ENCODE results near the gene HYOU1.
A peak's percentile ranks its signal among the peaks of the same experiment; 100 is the strongest.
"Not testable (repeated sequence)": the region's sequence is repeated elsewhere in the genome, so short reads cannot be mapped to it uniquely, and the experiment has no call there.

The HYOU1 gene

DNA sequence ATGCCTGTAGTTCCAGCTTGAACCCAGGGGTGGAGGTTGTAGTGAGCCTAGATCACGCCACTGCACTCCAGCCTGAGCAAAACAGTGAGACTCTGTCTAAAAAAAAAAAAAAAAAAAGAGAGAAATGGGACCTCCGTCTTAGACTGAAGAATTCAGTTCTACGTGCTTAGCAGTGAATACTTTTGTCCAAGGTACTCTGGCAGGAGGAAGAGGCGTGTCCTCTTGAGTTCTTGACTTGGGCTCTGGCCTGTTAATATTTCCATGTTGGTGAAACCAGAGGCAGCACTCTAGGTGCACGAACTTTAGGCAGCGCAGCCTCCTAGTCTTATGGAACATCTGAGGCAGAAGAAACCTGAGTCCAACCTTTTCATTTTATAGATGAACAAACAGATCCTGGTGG is 30.1 kb upstream of the HYOU1 start:
- no peak for DNase-seq (ENCODE audit: low read depth)

DNA sequence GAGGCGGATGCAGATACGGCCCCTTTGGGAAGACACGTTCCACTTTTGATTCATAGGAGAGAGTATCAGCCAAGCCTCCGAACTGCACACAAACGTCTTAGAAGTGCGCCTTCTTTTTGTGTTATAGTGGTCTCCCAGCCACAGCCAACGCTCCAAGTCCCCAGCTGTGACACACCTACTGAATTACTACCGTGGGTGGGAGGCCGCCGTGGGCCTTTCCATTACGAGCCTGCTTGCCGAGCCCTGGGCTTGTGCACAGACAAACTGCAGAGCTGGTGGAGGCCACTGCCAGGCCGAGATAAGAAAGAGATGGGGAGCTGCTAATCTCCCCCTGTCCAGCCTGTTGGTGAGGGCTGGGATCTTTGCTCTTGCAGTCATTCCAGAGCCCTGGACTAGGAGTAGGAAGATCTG is 28.4 kb upstream of the HYOU1 start:
- no peak for DNase-seq (ENCODE audit: low read depth)

DNA sequence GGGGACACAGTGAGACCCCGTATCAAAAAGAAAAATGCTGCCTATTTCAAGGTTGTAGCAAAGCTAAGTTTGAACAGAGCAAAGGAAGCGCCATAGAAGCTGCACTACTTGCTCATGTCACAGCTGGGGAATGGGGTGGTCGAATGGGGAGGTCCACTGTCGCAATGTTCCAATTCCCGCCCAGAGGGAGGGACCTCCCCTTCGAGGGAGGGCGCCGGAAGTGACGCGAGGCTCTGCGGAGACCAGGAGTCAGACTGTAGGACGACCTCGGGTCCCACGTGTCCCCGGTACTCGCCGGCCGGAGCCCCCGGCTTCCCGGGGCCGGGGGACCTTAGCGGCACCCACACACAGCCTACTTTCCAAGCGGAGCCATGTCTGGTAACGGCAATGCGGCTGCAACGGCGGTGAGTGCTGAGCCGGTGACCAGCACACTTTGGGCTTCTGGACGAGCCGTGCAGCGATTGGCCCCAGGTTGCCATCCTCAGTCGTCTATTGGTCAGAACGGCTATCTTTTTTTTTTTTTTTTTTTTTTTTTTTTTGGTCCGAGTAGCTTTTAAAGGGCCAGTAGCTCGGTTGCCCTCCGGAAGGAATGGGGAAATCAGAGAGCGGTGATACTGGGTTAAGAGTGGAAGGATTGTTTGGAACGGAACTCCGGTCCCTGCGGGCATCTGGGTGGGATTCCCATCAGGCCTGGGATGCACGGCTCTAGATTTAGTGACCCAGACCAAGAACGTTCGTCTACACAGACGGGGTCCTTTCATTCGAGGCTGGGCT is 27.8 kb upstream of the HYOU1 start, which contains the start of gene HMBS:
TSS of gene HMBS (plus strand) at position 219 of the 774 bp plus-strand sequence. CDS start at position 372, 153 bp downstream.
- peak; percentile 84 for DNase-seq (ENCODE audit: low read depth)

DNA sequence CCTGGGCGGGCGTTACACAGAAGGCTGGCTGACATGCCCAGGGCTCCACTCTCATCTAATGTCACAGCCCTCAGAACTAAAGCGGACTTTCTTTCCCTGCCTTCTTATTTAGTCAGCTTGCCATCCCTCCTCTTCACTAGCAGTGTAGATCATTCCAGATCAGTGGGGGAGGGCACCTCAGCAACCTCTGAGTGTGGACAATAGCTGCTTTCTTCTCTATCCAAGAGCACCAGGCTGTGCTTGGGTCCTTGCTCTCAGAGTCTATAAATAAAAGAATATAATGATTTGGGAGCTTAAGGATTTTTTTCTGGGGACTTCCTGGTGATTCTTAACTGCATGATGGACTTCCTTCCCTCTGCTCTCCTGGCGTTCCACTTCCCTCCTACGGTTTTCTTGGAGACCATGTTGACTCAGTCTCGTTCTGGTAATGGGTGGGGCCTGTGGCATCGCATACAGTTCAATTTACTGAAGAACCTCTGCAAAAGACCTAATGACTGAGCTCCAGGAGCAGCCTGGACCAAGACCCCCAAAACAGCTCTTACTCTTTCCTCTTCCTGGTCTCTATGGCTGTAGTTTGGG is 24.8 kb upstream of the HYOU1 start:
- DNase-seq (ENCODE audit: low read depth), result no peak

DNA sequence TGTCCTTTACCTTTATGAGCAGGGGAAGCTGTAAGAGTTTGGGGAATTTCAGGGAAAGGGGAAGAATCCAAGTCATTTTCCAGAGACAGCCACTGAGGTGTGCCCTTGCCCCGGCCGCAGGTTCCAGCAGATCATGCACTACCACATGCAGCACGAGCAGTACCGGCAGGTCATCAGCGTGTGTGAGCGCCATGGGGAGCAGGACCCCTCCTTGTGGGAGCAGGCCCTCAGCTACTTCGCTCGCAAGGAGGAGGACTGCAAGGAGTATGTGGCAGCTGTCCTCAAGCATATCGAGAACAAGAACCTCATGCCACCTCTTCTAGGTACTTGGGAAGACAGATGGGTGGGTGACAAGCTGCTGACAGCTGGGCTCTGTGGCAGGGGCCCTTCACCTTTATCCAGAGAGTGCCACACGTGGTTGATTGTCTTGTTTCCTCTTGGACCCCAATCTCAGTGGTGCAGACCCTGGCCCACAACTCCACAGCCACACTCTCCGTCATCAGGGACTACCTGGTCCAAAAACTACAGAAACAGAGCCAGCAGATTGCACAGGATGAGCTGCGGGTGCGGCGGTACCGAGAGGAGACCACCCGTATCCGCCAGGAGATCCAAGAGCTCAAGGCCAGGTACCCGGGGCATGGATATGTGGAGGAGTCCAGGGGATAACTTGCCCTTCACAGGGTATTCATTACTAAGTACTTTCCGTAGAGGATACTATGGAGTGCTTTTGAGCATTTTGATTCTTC is 21.8 kb upstream of the HYOU1 start:
- DNase-seq (ENCODE audit: low read depth), result no peak

DNA sequence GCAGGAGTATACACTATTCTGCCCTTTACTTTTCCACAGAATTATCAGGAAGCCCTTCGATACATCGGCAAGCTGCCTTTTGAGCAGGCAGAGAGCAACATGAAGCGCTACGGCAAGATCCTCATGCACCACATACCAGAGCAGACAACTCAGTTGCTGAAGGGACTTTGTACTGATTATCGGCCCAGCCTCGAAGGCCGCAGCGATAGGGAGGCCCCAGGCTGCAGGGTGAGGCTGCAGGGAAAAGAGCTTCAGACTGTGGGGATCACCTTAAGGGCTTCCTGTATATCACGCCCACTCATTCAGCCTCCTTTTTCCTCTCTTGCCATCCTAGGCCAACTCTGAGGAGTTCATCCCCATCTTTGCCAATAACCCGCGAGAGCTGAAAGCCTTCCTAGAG is 20.8 kb upstream of the HYOU1 start:
- no peak for DNase-seq (ENCODE audit: low read depth)

DNA sequence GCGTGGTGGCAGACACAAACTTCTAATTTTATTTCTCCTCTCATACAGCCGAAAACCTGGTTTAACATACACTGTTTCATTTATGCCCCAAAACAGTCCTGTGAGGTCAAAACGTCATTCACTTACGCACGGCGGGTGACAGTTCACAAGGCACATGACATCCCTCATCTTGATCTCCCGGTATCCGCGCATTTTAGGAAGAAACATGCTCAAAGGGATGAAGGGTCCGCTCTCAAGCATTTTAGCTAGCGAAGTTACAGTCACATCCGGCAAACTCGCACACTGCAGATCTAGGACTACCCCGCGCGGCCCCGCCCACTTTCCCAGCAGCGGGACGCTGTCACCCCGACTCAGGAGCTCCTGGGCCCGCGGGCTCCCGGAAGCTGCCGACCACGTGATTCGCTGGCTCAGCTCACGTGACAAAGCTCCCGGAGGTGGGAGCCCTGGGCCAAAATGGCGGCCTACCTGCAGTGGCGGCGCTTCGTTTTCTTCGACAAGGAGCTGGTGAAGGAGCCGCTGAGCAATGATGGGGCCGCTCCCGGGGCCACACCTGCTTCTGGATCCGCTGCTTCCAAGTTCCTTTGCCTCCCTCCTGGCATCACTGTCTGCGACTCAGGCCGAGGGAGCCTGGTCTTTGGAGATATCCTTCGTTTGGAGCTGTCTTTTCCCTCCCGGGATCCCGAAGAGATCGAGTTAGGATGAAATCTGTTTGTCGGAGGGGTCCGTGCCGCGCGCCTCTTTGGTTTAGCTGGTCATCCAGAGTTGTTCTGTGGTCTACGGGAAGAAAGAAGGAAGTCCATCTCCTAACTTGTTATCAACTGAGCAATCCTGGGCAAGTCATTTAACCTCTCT is 10.6 kb upstream of the HYOU1 start, which contains the start of gene VPS11:
TSS of gene VPS11 (plus strand) at position 448 of the 852 bp plus-strand sequence. CDS start at position 454, 6 bp downstream.
- DNase-seq (ENCODE audit: low read depth), result peak; percentile 96

DNA sequence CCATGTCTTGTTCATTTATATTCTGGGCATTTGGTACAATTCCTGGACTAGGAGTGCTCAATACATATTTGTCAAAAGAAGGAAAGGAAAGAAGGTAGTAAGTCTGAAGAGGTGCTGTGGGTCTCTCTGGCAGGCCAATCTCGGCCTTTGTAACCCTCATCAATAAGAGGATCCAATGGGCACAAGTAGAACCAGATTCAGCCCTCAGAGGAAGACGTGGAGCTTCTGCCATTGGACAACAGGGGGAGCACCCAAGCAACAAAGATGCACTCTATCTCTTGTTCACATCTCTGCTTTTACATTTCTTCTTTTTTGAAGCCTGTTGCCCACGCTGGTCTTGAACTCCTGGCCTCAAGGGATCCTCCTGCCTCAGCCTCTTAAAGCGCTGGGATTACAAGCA is 8.4 kb upstream of the HYOU1 start:
- no peak for DNase-seq (ENCODE audit: low read depth)

DNA sequence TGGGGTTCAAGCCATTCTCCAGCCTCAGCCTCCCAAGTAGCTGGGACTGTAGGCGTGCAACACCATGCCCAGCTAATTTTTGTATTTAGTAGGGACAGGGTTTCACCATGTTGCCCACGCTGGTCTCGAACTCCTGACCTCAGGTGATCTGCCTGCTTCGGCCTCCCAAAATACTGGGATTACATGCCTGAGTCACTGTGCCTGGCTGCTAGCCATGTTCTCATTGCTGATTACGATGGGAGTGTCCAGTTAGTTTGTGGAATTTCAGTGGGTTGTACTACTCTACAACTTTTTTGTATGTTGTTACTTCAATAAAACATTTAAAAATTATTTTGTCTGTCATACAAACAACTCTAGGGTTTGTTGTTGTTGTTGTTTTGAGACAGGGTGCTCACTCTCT is 5.8 kb upstream of the HYOU1 start:
- DNase-seq (ENCODE audit: low read depth), result no peak

DNA sequence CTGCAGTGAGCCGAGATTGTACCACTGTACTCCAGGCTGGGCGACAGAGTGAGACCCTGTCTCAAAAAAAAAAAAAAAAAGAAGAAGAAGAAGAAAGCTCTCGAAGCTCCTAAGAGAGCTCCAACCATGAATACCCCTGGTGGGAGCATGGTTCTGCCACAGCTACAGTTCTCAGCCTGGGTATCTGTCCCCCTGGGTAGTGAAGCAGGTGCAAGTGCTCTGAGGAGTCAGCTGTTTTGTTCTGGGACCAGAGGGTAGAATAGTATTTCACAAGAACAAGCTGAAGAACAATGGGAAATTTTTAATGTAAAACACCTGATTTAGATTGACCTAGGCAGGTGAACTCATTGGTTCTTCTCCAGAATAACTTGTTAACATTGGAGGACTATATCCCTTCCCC is 4.3 kb upstream of the HYOU1 start:
- no peak for DNase-seq (ENCODE audit: low read depth)

DNA sequence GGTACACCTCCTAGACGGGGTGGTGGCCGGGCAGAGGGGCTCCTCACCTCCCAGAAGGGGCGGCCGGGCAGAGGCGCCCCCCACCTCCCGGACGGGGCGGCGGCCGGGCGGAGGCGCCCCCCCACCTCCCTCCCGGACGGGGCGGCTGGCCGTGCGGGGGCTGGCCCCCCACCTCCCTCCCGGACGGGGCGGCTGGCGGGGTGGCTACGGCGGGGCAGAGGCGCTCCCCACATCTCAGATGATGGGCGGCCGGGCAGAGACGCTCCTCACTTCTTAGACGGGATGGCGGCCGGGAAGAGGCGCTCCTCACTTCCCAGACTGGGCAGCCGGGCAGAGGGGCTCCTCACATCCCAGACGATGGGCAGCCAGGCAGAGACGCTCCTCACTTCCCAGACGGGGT is 2.1 kb upstream of the HYOU1 start:
- DNase-seq (ENCODE audit: low read depth), result not testable (repeated sequence)

DNA sequence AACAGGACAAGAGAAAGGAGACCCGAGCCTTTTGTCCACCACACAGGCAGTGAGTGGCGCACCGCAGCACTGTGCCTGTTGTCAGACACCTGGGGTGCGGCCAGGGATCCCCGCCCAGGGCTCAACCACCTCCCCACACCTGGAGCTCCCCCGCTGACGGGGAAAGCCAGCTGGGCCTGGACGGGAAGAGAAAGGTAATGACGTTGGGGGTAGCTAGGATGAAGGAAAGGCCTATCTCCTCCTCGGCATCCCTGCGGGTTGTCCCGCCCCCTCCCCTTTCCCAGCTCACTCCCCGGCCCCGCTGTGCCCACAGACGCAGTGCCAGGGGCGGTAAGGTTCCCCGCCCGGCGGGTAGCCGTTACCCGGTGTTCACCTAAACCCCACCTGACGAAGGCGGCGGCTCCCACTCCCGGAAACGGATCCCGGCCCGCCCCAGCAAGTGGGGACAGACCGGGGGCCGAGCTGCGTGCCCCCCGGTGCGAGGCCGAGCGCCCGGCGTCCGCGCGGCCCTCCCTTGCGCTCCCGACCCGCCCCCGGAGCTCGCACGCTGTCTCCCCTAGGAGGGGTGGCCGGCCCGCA is 495 bp downstream of the HYOU1 start:
- no peak for DNase-seq (ENCODE audit: low read depth)

DNA sequence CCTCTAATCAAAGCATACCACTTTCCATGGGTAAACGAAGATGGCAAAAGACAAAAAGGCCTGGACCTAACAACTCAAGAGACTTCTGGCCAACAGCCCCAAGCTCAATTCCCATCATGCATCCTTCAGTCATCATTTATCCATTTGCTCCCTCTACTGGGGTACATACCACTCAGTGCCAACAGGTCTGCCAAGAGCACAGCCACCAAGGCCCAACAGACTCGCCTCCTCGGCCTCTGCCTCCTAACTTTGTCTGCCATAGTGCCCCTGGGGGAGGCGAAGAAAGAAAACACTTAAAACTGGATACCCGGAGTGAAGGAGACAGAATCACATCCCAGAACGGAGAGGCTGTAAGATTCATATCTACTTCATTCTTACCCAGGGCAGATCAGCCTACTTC is 1.1 kb downstream of the HYOU1 start:
- DNase-seq (ENCODE audit: low read depth), result no peak

DNA sequence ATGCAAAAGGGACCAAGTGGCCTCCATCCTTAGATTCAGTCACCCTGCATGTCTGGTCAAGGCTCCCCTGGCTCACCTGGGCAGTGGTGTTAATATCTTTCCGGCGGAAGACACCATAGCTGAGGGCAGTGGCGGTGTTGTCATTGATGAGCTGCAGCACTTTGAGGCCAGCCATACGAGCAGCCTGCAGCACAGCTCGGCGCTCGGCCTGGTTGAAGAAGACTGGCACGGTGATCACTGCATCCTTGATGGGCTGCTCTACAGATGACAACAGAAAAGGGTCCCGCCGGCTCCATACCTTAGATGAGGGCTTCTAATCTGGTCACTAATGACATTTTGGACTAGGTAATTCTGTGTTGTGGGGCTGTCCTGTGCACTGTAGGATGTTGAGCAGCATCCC is 2.6 kb downstream of the HYOU1 start:
- no peak for DNase-seq (ENCODE audit: low read depth)

DNA sequence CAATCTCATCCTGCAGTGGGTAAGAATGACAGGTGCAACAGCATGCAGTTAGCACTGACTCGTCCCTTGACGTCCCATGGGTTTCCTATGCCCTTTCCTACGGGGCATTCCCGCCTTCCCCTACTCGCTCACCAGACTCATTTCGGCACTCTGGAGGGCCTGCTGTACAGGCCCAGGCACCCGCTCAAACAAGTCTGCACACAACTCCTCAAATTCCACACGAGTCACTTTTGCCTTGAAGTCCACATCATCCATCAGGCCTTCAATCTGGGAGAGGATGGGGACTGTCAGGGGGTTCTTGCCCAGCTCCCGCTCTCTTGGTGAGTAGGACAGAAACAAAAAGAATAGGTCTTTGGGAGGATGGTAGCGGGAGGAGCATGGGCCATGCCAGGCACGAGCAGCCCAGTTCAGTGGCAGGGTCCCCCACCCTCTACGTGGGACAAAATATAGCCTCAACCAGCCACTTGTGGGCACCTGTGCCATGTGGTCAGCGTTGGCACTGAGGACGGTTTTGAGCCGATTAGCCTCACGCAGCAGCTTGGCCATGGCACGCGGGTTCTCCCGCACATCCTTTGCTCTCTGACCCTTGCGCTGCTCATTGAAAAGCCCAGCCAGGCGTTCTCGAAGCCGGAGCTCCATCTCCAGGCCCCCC is 4.7 kb downstream of the HYOU1 start:
- no peak for DNase-seq (ENCODE audit: low read depth)

DNA sequence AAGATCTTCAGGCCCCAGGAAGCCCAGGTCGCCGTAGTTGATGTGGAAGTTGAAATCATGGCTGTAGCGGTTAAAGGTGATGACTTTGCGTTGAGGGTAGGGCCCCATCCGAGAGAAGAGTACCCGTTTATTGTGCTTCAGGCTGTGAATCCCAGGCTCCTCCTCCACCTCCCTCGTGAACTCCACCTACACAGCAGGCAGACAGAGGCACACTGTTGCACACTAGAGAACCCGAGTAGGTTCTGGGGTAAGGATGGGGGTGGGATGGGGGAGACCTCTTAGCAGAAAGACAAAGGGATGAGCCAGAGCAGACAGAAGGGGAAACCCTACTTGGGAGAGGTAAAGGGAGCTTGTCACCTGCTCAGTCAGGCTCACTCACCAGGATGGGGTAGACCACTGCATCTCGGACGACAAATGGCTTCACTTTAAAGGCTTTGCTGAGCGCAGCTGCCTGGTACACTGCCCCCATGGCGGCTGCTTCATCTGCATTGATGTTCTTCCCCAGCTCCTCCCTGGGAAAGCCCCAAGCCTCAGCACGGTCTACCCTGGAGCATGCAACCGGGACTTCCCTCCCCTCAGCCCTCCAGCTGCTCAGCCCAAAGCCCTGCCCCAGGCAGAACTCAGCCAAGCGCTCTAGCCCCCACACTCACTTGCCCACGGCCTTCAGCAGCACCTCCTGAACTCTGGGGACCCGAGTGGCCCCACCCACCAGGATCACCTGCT is 5.4 kb downstream of the HYOU1 start:
- no peak for DNase-seq (ENCODE audit: low read depth)

DNA sequence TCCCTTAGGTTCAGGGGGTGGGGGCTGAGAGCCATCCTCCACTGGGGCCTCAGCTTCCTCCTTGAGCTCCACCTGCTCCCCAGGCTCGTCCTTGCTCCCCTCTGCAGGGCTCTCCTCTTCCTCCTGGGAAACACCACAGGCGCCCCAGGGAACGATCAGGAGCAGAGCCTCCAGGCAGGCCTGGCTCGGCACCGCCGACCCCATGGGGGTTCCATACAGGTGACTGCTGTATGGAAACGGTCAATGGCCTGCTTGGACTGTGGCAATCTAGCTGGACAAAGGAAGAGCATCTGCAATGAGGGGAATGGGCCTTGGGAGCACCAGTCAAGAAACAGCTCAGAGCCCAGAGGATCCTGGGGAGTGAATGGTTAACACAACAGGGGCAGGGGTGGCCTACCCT is 7.9 kb downstream of the HYOU1 start:
- DNase-seq (ENCODE audit: low read depth), result no peak

DNA sequence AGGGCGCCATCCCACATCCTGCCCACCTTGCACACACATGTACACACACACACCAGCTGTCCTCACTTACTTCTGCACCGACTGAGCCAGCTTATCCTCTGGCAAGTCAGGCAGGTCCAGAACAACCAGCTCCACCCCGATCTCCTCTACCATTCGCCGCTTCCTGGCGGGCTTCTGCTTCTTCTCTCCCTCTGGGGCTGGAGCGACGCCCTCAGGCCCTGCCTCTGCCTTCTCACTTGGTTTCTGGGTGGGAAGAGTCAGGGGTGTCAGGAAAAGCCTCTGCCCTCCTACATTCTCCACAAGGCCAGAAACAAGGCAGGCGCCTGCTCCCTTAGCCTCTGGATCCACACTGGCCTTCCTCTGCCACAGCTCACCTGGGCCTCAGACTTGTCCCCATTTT is 8.4 kb downstream of the HYOU1 start:
- DNase-seq (ENCODE audit: low read depth), result no peak

DNA sequence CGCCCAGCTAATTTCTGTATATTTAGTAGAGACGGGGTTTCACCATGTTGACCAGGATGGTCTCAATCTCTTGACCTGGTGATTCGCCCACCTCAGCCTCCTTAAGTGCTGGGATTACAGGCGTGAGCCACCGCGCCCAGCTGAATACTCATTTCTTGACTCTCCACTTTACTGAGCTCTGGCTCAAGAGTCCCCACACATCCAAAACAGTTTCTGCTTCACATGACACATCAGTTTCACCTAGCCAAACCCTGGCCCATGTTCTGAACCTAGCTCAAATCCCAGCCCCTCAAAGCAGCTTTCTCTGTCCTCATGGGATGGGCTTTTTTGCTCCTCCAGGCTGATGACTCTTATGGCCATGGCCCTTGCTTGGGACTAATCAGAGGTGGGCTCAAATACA is 9.8 kb downstream of the HYOU1 start:
- DNase-seq (ENCODE audit: low read depth), result no peak

DNA sequence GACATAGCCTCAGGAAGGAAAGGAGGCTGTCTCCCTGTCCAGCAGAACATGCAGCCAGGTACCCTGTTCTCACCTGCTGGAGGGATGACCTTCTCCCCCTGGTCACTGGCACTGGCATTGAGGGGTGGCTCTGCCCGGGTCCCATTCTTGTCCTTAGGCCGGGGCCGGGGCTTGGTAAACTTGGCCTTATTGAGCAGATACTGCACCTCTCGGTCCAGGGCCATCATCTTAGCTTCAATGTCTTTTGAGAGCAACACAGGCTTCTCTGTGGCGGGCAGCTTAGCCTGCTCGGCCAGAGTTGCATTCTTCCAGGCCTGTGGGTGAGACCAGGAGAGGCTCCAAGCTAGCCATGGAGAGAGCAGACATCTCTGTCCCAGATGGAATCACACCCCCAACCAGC is 10.5 kb downstream of the HYOU1 start:
- DNase-seq (ENCODE audit: low read depth), result no peak

DNA sequence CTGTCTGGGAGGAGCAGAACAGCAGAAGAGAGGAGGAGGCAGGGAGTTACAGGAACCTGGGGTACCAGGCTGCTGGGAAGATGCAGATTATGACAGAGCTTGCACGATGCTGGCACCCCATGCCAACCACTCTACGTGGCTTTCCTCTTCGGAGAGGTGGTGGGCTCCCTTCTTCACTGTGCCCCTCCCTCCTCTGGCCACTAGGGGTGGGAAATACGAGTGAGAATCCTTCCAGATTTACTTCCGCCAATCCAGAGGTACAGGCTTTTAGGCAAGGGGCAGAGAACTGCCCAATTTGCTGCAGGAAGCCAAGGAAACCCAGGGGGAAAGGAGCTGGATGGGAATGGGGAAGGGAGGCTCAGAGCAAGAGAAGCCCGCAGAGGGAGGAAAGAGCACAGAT is 12.3 kb downstream of the HYOU1 start:
- DNase-seq (ENCODE audit: low read depth), result no peak
